ENCODE measurements around the gene ROBO1.

DNA sequence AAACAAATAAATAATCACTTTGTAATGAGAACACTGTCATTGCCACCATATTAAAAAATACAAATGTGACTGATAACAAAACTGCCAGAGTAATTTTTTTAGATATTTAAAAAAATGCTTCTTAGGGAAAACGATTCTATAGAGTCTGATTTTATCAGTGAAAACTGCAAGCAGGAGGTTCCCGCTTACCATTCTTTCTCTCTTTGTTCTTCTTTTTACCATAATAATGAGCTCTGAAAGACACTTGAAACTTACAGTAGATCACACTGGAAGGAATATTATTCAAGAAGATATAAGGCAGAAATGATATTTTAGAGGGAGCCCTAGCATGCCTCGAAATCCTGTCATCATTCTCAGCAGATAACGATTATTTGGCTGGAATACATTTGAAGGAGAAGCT lies 701.3 kb downstream of the ROBO1 start:
- TF ChIP-seq CTCF (IDR thresholded peaks at IDR 0.05): no peak
- TF ChIP-seq POLR2A (IDR thresholded peaks at IDR 0.05): no peak
